B cell (primary cell): Measurements from ENCODE around the gene ATAD1. TPM values are rescaled to one million over a fixed set of nuclear protein-coding genes. Genes with fewer than 3 reads are reported as not detected.
A peak's percentile ranks its signal among the peaks of the same experiment; 100 is the strongest.

Experiments
- ATAC-seq: fragments of 200-7000 bp; cut with Tn5 transposase; one replicate; pipeline ENCODE4 v1.10.0; 2021; ENCODE audit warnings: low read depth, mild to moderate bottlenecking, moderate number of reproducible peaks, moderate library complexity
- CTCF ChIA-PET: fragments of 350-600 bp; sonication (Branson Sonifier 250); formaldehyde crosslinking; loops from one replicate; lab custom pipeline; 2021; ENCODE audit warnings: antibody characterized with exemption, inconsistent platforms; lab: Charles Lee
- POLR2A ChIA-PET: fragments of 350-600 bp; sonication (Branson Sonifier 250); formaldehyde crosslinking; loops from one replicate; lab custom pipeline; 2021; ENCODE audit warnings: antibody characterized with exemption; lab: Charles Lee
- DNase-seq: peaks from one replicate; pipeline ENCODE4 v3.0.0; 2013
- H2AFZ ChIP-seq: 2 replicates; pipeline ENCODE4 v1.6.1; 2012; ENCODE audit warnings: mild to moderate bottlenecking, low read depth, low read length; ENCODE audit not compliant: insufficient read depth, poor library complexity, severe bottlenecking
- H3K27ac ChIP-seq, 2 donors: 1 replicate in 1 of 2; 2 replicates in 1 of 2; pipeline ENCODE4 v1.5.1; 2012 to 2013; ENCODE audit warnings: low read length in 2 of 2, mild to moderate bottlenecking in 2 of 2, moderate library complexity in 1 of 2
- H3K27me3 ChIP-seq, 4 experiments: fragments of 200-600 bp in 1 of 4; sonication (generic) in 1 of 4; replicated peaks in 1 of 4; 1 replicate in 2 of 4; 2 replicates in 2 of 4; pipeline versions ENCODE4 v1.6.1 to v1.7.0; 2013 to 2016; ENCODE audit warnings: low read length in 3 of 4, mild to moderate bottlenecking in 2 of 4, mixed read lengths in 1 of 4, moderate library complexity in 1 of 4; ENCODE audit not compliant: insufficient read depth in 4 of 4, control insufficient read depth in 3 of 4; ENCODE audit errors: control extremely low read depth in 1 of 4
- H3K36me3 ChIP-seq, 2 experiments: replicated peaks in 1 of 2; 1 replicate in 1 of 2; 2 replicates in 1 of 2; pipeline versions ENCODE4 v1.6.1 to v1.7.1; 2013; ENCODE audit warnings: low read length in 1 of 2; ENCODE audit not compliant: insufficient read depth in 2 of 2, control insufficient read depth in 1 of 2; ENCODE audit errors: control extremely low read depth in 1 of 2, extremely low read depth in 1 of 2
- H3K4me1 ChIP-seq, 2 donors: fragments of 200-600 bp in 1 of 2; sonication (generic) in 1 of 2; 1 replicate in 1 of 2; 2 replicates in 1 of 2; pipeline versions ENCODE4 v1.5.1 to v1.6.1; 2013 to 2017; ENCODE audit warnings: low read length in 2 of 2; ENCODE audit not compliant: control insufficient read depth in 2 of 2, insufficient read depth in 2 of 2
- H3K4me2 ChIP-seq: replicated peaks from 2 replicates; pipeline ENCODE3; 2012; ENCODE audit warnings: mild to moderate bottlenecking, low read depth, low read length; ENCODE audit not compliant: poor library complexity, severe bottlenecking
- H3K4me3 ChIP-seq, 5 experiments: fragments of 200-600 bp in 1 of 5; sonication (generic) in 1 of 5; 1 replicate in 3 of 5; 2 replicates in 2 of 5; pipeline versions ENCODE4 v1.5.1 to v1.7.0; 2011 to 2016; ENCODE audit warnings: low read length in 4 of 5, mild to moderate bottlenecking in 4 of 5, low read depth in 2 of 5, control low read depth in 1 of 5, moderate library complexity in 1 of 5; ENCODE audit not compliant: insufficient read depth in 1 of 5; ENCODE audit errors: control extremely low read depth in 1 of 5, extremely low read depth in 1 of 5
- H3K79me2 ChIP-seq: fragments of 200-600 bp; sonication (generic); one replicate; pipeline ENCODE4 v1.6.0; 2016; ENCODE audit warnings: low read length; ENCODE audit not compliant: control insufficient read depth, insufficient read depth
- H3K9ac ChIP-seq: fragments of 200-600 bp; sonication (generic); 2 replicates; pipeline ENCODE4 v1.6.1; 2017; ENCODE audit warnings: mild to moderate bottlenecking, low read length, moderate library complexity
- H3K9me3 ChIP-seq, 3 donors: one replicate each; pipeline versions ENCODE4 v1.6.1 to v1.7.1; 2013; ENCODE audit warnings: low read length in 2 of 3; ENCODE audit not compliant: control insufficient read depth in 2 of 3, insufficient read depth in 1 of 3; ENCODE audit errors: control extremely low read depth in 1 of 3
- H4K20me1 ChIP-seq: 2 replicates; pipeline ENCODE4 v1.6.0; 2012; ENCODE audit warnings: mild to moderate bottlenecking, low read length; ENCODE audit not compliant: insufficient read depth, control insufficient read depth, poor library complexity, severe bottlenecking
- H3K27ac Mint-ChIP-seq: one replicate; pipeline ENCODE4 v1.8.0; 2021; ENCODE audit warnings: mixed read lengths
- H3K27me3 Mint-ChIP-seq: one replicate; pipeline ENCODE4 v1.8.0; 2021; ENCODE audit warnings: mixed read lengths
- H3K4me1 Mint-ChIP-seq: one replicate; pipeline ENCODE4 v1.8.0; 2021; ENCODE audit warnings: mixed read lengths
- H3K4me3 Mint-ChIP-seq: one replicate; pipeline ENCODE4 v1.8.0; 2021; ENCODE audit warnings: mixed read lengths
- H3K9me3 Mint-ChIP-seq: one replicate; pipeline ENCODE4 v1.8.0; 2022; ENCODE audit warnings: mixed read lengths; ENCODE audit not compliant: insufficient read depth
- CTCF ChIP-seq: fragments of 200-600 bp; IDR thresholded peaks from one replicate; pipeline ENCODE4 v1.8.0; 2022; ENCODE audit warnings: antibody characterized with exemption, mild to moderate bottlenecking
- EZH2 ChIP-seq: IDR thresholded peaks from 2 replicates; pipeline ENCODE4 v1.6.1; 2012; ENCODE audit warnings: borderline replicate concordance, low read depth, mild to moderate bottlenecking, moderate library complexity, low read length; ENCODE audit not compliant: insufficient read depth, poor library complexity, severe bottlenecking
- WGBS: methylation state at CpG from one replicate; pipeline ENCODE4 v1.1.5; 2013; ENCODE audit warnings: missing lambda C conversion rate; ENCODE audit not compliant: insufficient coverage; 5-methylcytosine and 5-hydroxymethylcytosine counted together
- intact Hi-C: fragments of 100-400 bp; cut with micrococcal nuclease; formaldehyde crosslinking; loops from one replicate; pipeline ENCODE4 v1.10.0; 2022
- polyA plus RNA-seq: library from polyadenylated mRNA; depleted of rRNA; stranded (reverse); fragments of >200 nt; gene quantifications from 2 replicates; pipeline ENCODE4 v1.2.3, GENCODE V29; 2012
- total RNA-seq, 2 donors: library from RNA; stranded (reverse); fragments of 120-200 nt in 1 of 2; gene quantifications; 1 replicate in 1 of 2; 2 replicates in 1 of 2; pipeline versions ENCODE4 v1.2.3 to v1.2.4, GENCODE V29; 2013 to 2022

The ATAD1 gene
- total and polyA plus RNA-seq, 2 donors (not counting 1 experiment from before 2014, with no cell fraction given) = 6.1 to 44.9 TPM

- Histone ChIP-seq H3K27ac (peak overlapping the region; percentile 79 to 84), H3K27me3 (no peaks in the 10 kb centered on the region), H3K36me3 (no peaks in the 10 kb centered on the region), H3K4me1 (peaks cover 15 to 20% of the 10 kb centered on the region in 2 donors), H3K9ac (peak overlapping the region; percentile 72), H3K4me3 (peak overlapping the region; percentile 51 to 99 (median 89)), H3K9me3 (no peaks in the 10 kb centered on the region), H3K4me2 (peak overlapping the region; percentile 85), H4K20me1 (no peaks in the 10 kb centered on the region), H2AFZ (peak overlapping the region; percentile 89), H3K79me2 (peaks cover 28% of the 10 kb centered on the region)
- Mint-ChIP-seq H3K9me3 (no peaks in the 10 kb centered on the region), H3K4me3 (peak overlapping the region; percentile 98), H3K4me1 (peaks cover 31% of the 10 kb centered on the region), H3K27me3 (no peaks in the 10 kb centered on the region), H3K27ac (peak overlapping the region; percentile 98)
- WGBS = under 1% methylated on average over 16 of the region's 16 CpGs
- TF ChIP-seq CTCF = no peak
- TF ChIP-seq EZH2 = no peak
- intact Hi-C loops = loop anchor here (2.0 to 5.0 kb wide), 5 partner anchors 66 to 1391 kb away; partner anchors contain the start of gene LIPA
- no peak for DNase-seq
- ChIA-PET POLR2A (interaction anchor here (0.6 to 3.0 kb wide), 9 partner anchors 43 to 1018 kb away, joined by 3 to 77 read pairs (median 9); partner anchors contain the start of genes ATAD1, GLUD1, RNLS and SHLD2), CTCF (interaction anchor here (0.8 to 11.5 kb wide), 16 partner anchors 10 to 721 kb away, joined by 3 to 241 read pairs (median 4); partner anchors contain the start of genes ATAD1 and RNLS)
- ATAC-seq = peak; percentile 3
Measured at GRCh38 chr10:87861566-87861952, 43.5 kb upstream of the ATAD1 start.

GRCh38 chr10:87860816-87861403 is 42.9 kb upstream of the ATAD1 start:
- ATAC-seq = no peak
- Histone ChIP-seq H3K9me3 (no peaks in the 10 kb centered on the region), H3K27ac (peak overlapping the region; percentile 79 to 84), H4K20me1 (no peaks in the 10 kb centered on the region), H3K4me3 (peak overlapping the region in 3 of 5 experiments; percentile 51 to 99 (median 89)), H2AFZ (peak overlapping the region; percentile 89), H3K79me2 (peaks cover 21% of the 10 kb centered on the region), H3K4me1 (peaks cover 15 to 20% of the 10 kb centered on the region in 2 donors), H3K27me3 (no peaks in the 10 kb centered on the region), H3K9ac (peak overlapping the region; percentile 72), H3K36me3 (no peaks in the 10 kb centered on the region), H3K4me2 (peak overlapping the region; percentile 85)
- H3K9me3 Mint-ChIP-seq = no peaks in the 10 kb centered on the region
- peaks cover 28% of the 10 kb centered on the region for H3K4me1 Mint-ChIP-seq
- CTCF ChIA-PET = interaction anchor here (0.5 to 11.5 kb wide), 16 partner anchors 10 to 1089 kb away, joined by 3 to 241 read pairs (median 4); partner anchors contain the start of genes ATAD1 and RNLS
- POLR2A ChIA-PET = interaction anchor here (0.6 to 3.0 kb wide), 6 partner anchors 43 to 721 kb away, joined by 3 to 77 read pairs (median 15); partner anchors contain the start of genes ATAD1 and RNLS
- TF ChIP-seq CTCF (no peak), EZH2 (no peak)
- peak overlapping the region; percentile 98 for H3K27ac Mint-ChIP-seq
- DNase-seq = no peak
- intact Hi-C loops = loop anchor here (1.0 to 5.0 kb wide), 8 partner anchors 66 to 1391 kb away; partner anchors contain the start of gene LIPA
- 50% methylated on average over 3 of the region's 4 CpGs for WGBS
- H3K4me3 Mint-ChIP-seq = peak overlapping the region; percentile 98
- no peaks in the 10 kb centered on the region for H3K27me3 Mint-ChIP-seq
